ENCODE data around the gene ORC2. TPM values are rescaled to one million over a fixed set of nuclear protein-coding genes. Genes with fewer than 3 reads are reported as not detected.

ORC2 gene
- polyA plus RNA-seq, 2 of the 4 experiments (the other 2 are of a cell fraction), result 20.9 to 24.5 TPM

GRCh38 chr2:200968162-200968561 is 4.7 kb upstream of the ORC2 start (continued):
- TF ChIP-seq USF2 (IDR thresholded peaks at IDR 0.05) (no peak), HOXB13 (CRISPR knock-in tag; IDR thresholded peaks at IDR 0.05; ENCODE audit: low read depth) (no peak), KDM5A (IDR thresholded peaks at IDR 0.05) (no peak), CEBPB (IDR thresholded peaks at IDR 0.05) (no peak), E2F6 (IDR thresholded peaks at IDR 0.05; ENCODE audit: borderline replicate concordance, low read depth) (no peak), HES2 (IDR thresholded peaks at IDR 0.05) (no peak), HOXB5 (CRISPR knock-in tag; IDR thresholded peaks at IDR 0.05) (no peak)

- Histone ChIP-seq H3K4me1 (peaks cover 41% of the 10 kb centered on the region), H3K4me2 (peak overlapping the region; percentile 29; the same call in 1 of the 3 replicates), H3K27ac (no peak overlapping the region), H3K4me3 (no peak overlapping the region), H3K9me3 (no peaks in the 10 kb centered on the region)
- no peak for FAIRE-seq
- ChIA-PET CTCF (interaction anchor here (0.8 to 2.9 kb wide), 5 partner anchors 14 to 265 kb away, joined by 3 to 10 read pairs (median 6); partner anchors contain the start of gene CASP10), POLR2A (interaction anchor here (0.6 kb wide), 1 partner anchor 33 kb away, joined by 3 read pairs; no protein-coding TSS in a partner anchor)
- no peak for ATAC-seq
- TF ChIP-seq FOSL2 (IDR thresholded peaks at IDR 0.05), result no peak
- peak; percentile 39; the same call in 1 of the 2 replicates for TF ChIP-seq FOSL2 (CRISPR knock-in tag; IDR thresholded peaks at IDR 0.05)
- no peak for TF ChIP-seq BCL3 (IDR thresholded peaks at IDR 0.05)
- TF ChIP-seq HMGXB4 (CRISPR knock-in tag; IDR thresholded peaks at IDR 0.05; ENCODE audit: borderline replicate concordance), result no peak
- WGBS (ENCODE audit: missing lambda C conversion rate), result 48% methylated on average over 4 of the region's 4 CpGs
- DNase-seq (ENCODE audit: low read depth in 1 of 2, low spot score in 1 of 2), result peak; percentile 13 to 35
Observed at GRCh38 chr2:200966770-200967169, 3.3 kb upstream of the ORC2 start.

- TF ChIP-seq HES2 (IDR thresholded peaks at IDR 0.05), result no peak
- no peak for TF ChIP-seq ZC3H11A (IDR thresholded peaks at IDR 0.05)
- no peak for TF ChIP-seq FOXS1 (CRISPR knock-in tag; IDR thresholded peaks at IDR 0.05)
- TF ChIP-seq JUN (IDR thresholded peaks at IDR 0.05), result no peak
- no peak for TF ChIP-seq TP53 (CRISPR knock-in tag; IDR thresholded peaks at IDR 0.05)
- no peak for TF ChIP-seq E2F6 (IDR thresholded peaks at IDR 0.05; ENCODE audit: borderline replicate concordance, low read depth)
- no peak for TF ChIP-seq BCL3 (IDR thresholded peaks at IDR 0.05)
- TF ChIP-seq EP300 (IDR thresholded peaks at IDR 0.05), result no peak
- no peak for TF ChIP-seq FOSL2 (IDR thresholded peaks at IDR 0.05)
- TF ChIP-seq FOSL2 (CRISPR knock-in tag; IDR thresholded peaks at IDR 0.05), result no peak
- no peak for TF ChIP-seq CHD4 (IDR thresholded peaks at IDR 0.05; ENCODE audit: borderline replicate concordance)
- no peak for TF ChIP-seq KDM1A (IDR thresholded peaks at IDR 0.05; ENCODE audit: low read depth)
- no peak for TF ChIP-seq MYC (IDR thresholded peaks at IDR 0.05; ENCODE audit: borderline replicate concordance, low read length)
- no peak for TF ChIP-seq HMGXB4 (CRISPR knock-in tag; IDR thresholded peaks at IDR 0.05; ENCODE audit: borderline replicate concordance)
- TF ChIP-seq RAD21 (conservative IDR thresholded peaks at IDR 0.05 in 1 of 2, IDR thresholded peaks at IDR 0.05 in 1 of 2), result no peak
- TF ChIP-seq GATA3 (IDR thresholded peaks at IDR 0.05; ENCODE audit: borderline replicate concordance), result no peak
- TF ChIP-seq MAFK (IDR thresholded peaks at IDR 0.05; ENCODE audit: partially characterized antibody), result no peak
- no peak for TF ChIP-seq MAX (IDR thresholded peaks at IDR 0.05)
- no peak for TF ChIP-seq HOXB13 (CRISPR knock-in tag; IDR thresholded peaks at IDR 0.05; ENCODE audit: low read depth)
- ChIA-PET POLR2A (interaction anchor here (0.6 to 2.0 kb wide), 4 partner anchors 10 to 230 kb away, joined by 3 to 15 read pairs (median 6); partner anchors contain the start of gene HYCC2), CTCF (interaction anchor here (0.8 to 4.0 kb wide), 8 partner anchors 9 to 257 kb away, joined by 3 to 30 read pairs (median 8); no protein-coding TSS in a partner anchor)
- peaks cover 47% of the 10 kb centered on the region for H3K4me1 ChIP-seq
- peak overlapping the region; percentile 76 for H3K4me2 ChIP-seq
- DNase-seq (ENCODE audit: low read depth in 1 of 2, low spot score in 1 of 2) (no peak), ATAC-seq (no peak), FAIRE-seq (no peak)
- H3K27ac ChIP-seq, result peak overlapping the region; percentile 94 to 96
- H3K4me3 ChIP-seq, result peak overlapping the region; percentile 73
- WGBS (ENCODE audit: missing lambda C conversion rate), result 79% methylated on average over 6 of the region's 6 CpGs
- H3K9me3 ChIP-seq, result no peaks in the 10 kb centered on the region
Observed at GRCh38 chr2:200964498-200964897, 1.0 kb upstream of the ORC2 start.
